A549 (cell line): ENCODE results near the gene TMEM43. TPM values are rescaled to one million over a fixed set of nuclear protein-coding genes. Genes with fewer than 3 reads are reported as not detected.

Source experiments
- ATAC-seq, 2 experiments: fragments of 200-7000 bp in 1 of 2; fragments of >200 bp in 1 of 2; cut with Nextera tagmentation in 1 of 2; cut with Tn5 transposase in 1 of 2; 3 replicates each; pipeline versions ENCODE4 v1.8.0 to v1.9.1; 2018 to 2020; ENCODE audit warnings: mild to moderate bottlenecking in 1 of 2, moderate library complexity in 1 of 2
- CTCF ChIA-PET: fragments of 300-600 bp; sonication (Branson Sonifier 250); formaldehyde crosslinking; extraction: SDS; loops from one replicate; lab custom pipeline; 2021; ENCODE audit warnings: antibody characterized with exemption, inconsistent platforms; lab: Yijun Ruan, JAX
- POLR2A ChIA-PET: fragments of 350-600 bp; formaldehyde crosslinking; extraction: SDS; loops from one replicate; lab custom pipeline; 2021; ENCODE audit warnings: antibody characterized with exemption, inconsistent platforms; lab: Yijun Ruan, JAX
- DNase-seq, 2 experiments: peaks; one replicate each; pipeline versions ENCODE4 v3.0.0 to v3.0.0-alpha.2; 2011 to 2016; ENCODE audit warnings: low read depth in 1 of 2, low spot score in 1 of 2
- FAIRE-seq: peaks from 2 replicates; lab custom pipeline; 2011; peaks lifted over from hg19 to GRCh38; lab: Jason Lieb, UNC
- H3K27ac ChIP-seq, 2 experiments: fragments of >200 bp; sonication (Bioruptor Twin); formaldehyde crosslinking; 3 replicates each; pipeline ENCODE4 v1.5.1; 2016 to 2017
- H3K4me1 ChIP-seq: fragments of >200 bp; sonication (Bioruptor Twin); formaldehyde crosslinking; 3 replicates; pipeline ENCODE4 v1.6.1; 2016
- H3K4me2 ChIP-seq: fragments of >200 bp; sonication (Bioruptor Twin); formaldehyde crosslinking; 3 replicates; pipeline ENCODE4 v1.6.1; 2016
- H3K4me3 ChIP-seq: fragments of >200 bp; sonication (Bioruptor Twin); formaldehyde crosslinking; 3 replicates; pipeline ENCODE4 v1.5.1; 2016
- H3K9me3 ChIP-seq: fragments of >200 bp; sonication (Bioruptor Twin); formaldehyde crosslinking; 3 replicates; pipeline ENCODE4 v1.6.1; 2016
- CBX2 ChIP-seq: fragments of 200-600 bp; sonication (generic); IDR thresholded peaks from 2 replicates; pipeline ENCODE4 v1.6.1; 2016; ENCODE audit warnings: low read depth, mild to moderate bottlenecking, borderline replicate concordance
- CHD2 ChIP-seq: fragments of 150-350 bp; IDR thresholded peaks from 2 replicates; pipeline ENCODE4 v1.6.1; 2014; ENCODE audit warnings: low read length; ENCODE audit not compliant: partially characterized antibody
- EHMT2 ChIP-seq: fragments of 200-600 bp; sonication (generic); IDR thresholded peaks from 2 replicates; pipeline ENCODE4 v1.6.1; 2016; ENCODE audit warnings: antibody characterized with exemption, low read depth, mild to moderate bottlenecking, moderate library complexity
- EP300 ChIP-seq, 2 experiments: fragments of >200 bp; sonication (Bioruptor Twin); formaldehyde crosslinking; IDR thresholded peaks; 2 replicates in 1 of 2; 3 replicates in 1 of 2; pipeline ENCODE4 v1.6.1; 2016 to 2017
- GATA3 ChIP-seq: IDR thresholded peaks from 2 replicates; pipeline ENCODE4 v1.6.1; 2012; ENCODE audit warnings: borderline replicate concordance
- HDAC2 ChIP-seq: fragments of 200-600 bp; sonication (generic); IDR thresholded peaks from 2 replicates; pipeline ENCODE4 v1.6.1; 2016
- HOXA7 ChIP-seq: fragments of 250-450 bp; sonication (Bioruptor Pico); IDR thresholded peaks from 2 replicates; pipeline ENCODE4 v1.5.0; 2020; ENCODE audit warnings: mild to moderate bottlenecking, moderate library complexity
- HOXB13 ChIP-seq: fragments of 250-450 bp; sonication (Bioruptor Pico); IDR thresholded peaks from 2 replicates; pipeline ENCODE4 v1.5.0; 2020; ENCODE audit warnings: low read depth, mild to moderate bottlenecking, moderate library complexity
- KDM5A ChIP-seq: fragments of 200-600 bp; sonication (generic); IDR thresholded peaks from 2 replicates; pipeline ENCODE4 v1.6.1; 2016; ENCODE audit warnings: antibody characterized with exemption, mild to moderate bottlenecking
- MYC ChIP-seq: IDR thresholded peaks from 2 replicates; pipeline ENCODE4 v1.6.1; 2012; ENCODE audit warnings: mild to moderate bottlenecking, inconsistent platforms, low read length, improper control_type of control experiment, borderline replicate concordance
- NPAS2 ChIP-seq: fragments of 250-450 bp; sonication (Bioruptor Pico); IDR thresholded peaks from 2 replicates; pipeline ENCODE4 v1.8.0; 2022; ENCODE audit warnings: mild to moderate bottlenecking, moderate library complexity, borderline replicate concordance
- PHF8 ChIP-seq: fragments of 200-600 bp; sonication (generic); IDR thresholded peaks from 2 replicates; pipeline ENCODE4 v1.6.1; 2016; ENCODE audit warnings: low read depth, mild to moderate bottlenecking, antibody characterized with exemption, moderate library complexity, borderline replicate concordance
- POLR2AphosphoS2 ChIP-seq: conservative IDR thresholded peaks from 2 replicates; pipeline ENCODE4 v1.6.1; 2012; ENCODE audit warnings: low read length, improper control_type of control experiment, inconsistent platforms
- RARB ChIP-seq: fragments of 250-450 bp; sonication (Bioruptor Pico); IDR thresholded peaks from 2 replicates; pipeline ENCODE4 v1.8.0; 2021; ENCODE audit warnings: mild to moderate bottlenecking, moderate library complexity
- RCOR1 ChIP-seq: fragments of 150-350 bp; IDR thresholded peaks from 2 replicates; pipeline ENCODE4 v1.6.1; 2014; ENCODE audit warnings: antibody characterized with exemption, low read length, low read depth
- RFX5 ChIP-seq: fragments of 450-650 bp; IDR thresholded peaks from 2 replicates; pipeline ENCODE4 v1.7.1; 2014; ENCODE audit warnings: antibody characterized with exemption, mild to moderate bottlenecking, moderate library complexity
- SMC3 ChIP-seq: fragments of >200 bp; sonication (Bioruptor Twin); formaldehyde crosslinking; IDR thresholded peaks from 3 replicates; pipeline ENCODE4 v1.6.1; 2018; ENCODE audit warnings: inconsistent platforms
- TFCP2L1 ChIP-seq: fragments of 250-450 bp; sonication (Bioruptor Pico); IDR thresholded peaks from 2 replicates; pipeline ENCODE4 v1.5.0; 2021; ENCODE audit warnings: mild to moderate bottlenecking
- ZNF302 ChIP-seq: fragments of 250-450 bp; sonication (Bioruptor Pico); IDR thresholded peaks from 2 replicates; pipeline ENCODE4 v1.9.0; 2021; ENCODE audit warnings: inconsistent platforms, mild to moderate bottlenecking, moderate library complexity
- WGBS: methylation state at CpG from one replicate; pipeline ENCODE4 v1.1.6; 2017; ENCODE audit errors: missing lambda C conversion rate; 5-methylcytosine and 5-hydroxymethylcytosine counted together
- polyA plus RNA-seq, 4 experiments: library from polyadenylated mRNA; depleted of rRNA in 3 of 4; stranded (reverse); fragments of >200 nt; fragmentation: RNase III in 1 of 4; extraction: RNeasy Plus Mini Kit Qiagen cat#74134 plus additional on column Dnase treatment in 1 of 4; gene quantifications; 2 replicates in 3 of 4; 3 replicates in 1 of 4; pipeline ENCODE4 v1.2.3, GENCODE V29; 2011 to 2017
- TF ChIP-seq, protein P1 (sequence below): fragments of 450-650 bp; IDR thresholded peaks from 2 replicates; pipeline ENCODE4 v1.6.1; 2014; ENCODE audit warnings: antibody characterized with exemption
- TF ChIP-seq, protein P2 (sequence below): fragments of 200-600 bp; sonication (generic); IDR thresholded peaks from 2 replicates; pipeline ENCODE4 v1.6.1; 2016; ENCODE audit warnings: antibody characterized with exemption, mild to moderate bottlenecking, moderate library complexity
- TF ChIP-seq, protein P3 (sequence below): fragments of 250-450 bp; sonication (Bioruptor Pico); IDR thresholded peaks from 2 replicates; pipeline ENCODE4 v1.5.0; 2021; ENCODE audit warnings: mild to moderate bottlenecking, moderate library complexity, borderline replicate concordance

The TMEM43 gene
- polyA plus RNA-seq, 2 of the 4 experiments (the other 2 are of a cell fraction): 41.1 to 79.0 TPM

- H3K4me2 ChIP-seq: no peak overlapping the region
- no peak for DNase-seq
- H3K9me3 ChIP-seq: no peaks in the 10 kb centered on the region
- FAIRE-seq: no peak
- no peak overlapping the region for H3K4me3 ChIP-seq
- WGBS: 95% methylated on average over 16 of the region's 16 CpGs
- TF ChIP-seq EP300 (IDR thresholded peaks at IDR 0.05) (no peak), TFCP2L1 (CRISPR knock-in tag) (no peak), PHF8 (no peak), KDM5A (no peak), EHMT2 (no peak), HDAC2 (no peak), SMC3 (no peak), HOXB13 (CRISPR knock-in tag) (no peak), CHD2 (no peak), RCOR1 (no peak), RARB (CRISPR knock-in tag) (no peak), NPAS2 (CRISPR knock-in tag) (no peak), GATA3 (no peak), MYC (no peak), CBX2 (no peak), POLR2AphosphoS2 (no peak), ZNF302 (no peak)
- TF ChIP-seq, protein P1, sequence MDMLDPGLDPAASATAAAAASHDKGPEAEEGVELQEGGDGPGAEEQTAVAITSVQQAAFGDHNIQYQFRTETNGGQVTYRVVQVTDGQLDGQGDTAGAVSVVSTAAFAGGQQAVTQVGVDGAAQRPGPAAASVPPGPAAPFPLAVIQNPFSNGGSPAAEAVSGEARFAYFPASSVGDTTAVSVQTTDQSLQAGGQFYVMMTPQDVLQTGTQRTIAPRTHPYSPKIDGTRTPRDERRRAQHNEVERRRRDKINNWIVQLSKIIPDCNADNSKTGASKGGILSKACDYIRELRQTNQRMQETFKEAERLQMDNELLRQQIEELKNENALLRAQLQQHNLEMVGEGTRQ: no peak
- TF ChIP-seq, protein P2, sequence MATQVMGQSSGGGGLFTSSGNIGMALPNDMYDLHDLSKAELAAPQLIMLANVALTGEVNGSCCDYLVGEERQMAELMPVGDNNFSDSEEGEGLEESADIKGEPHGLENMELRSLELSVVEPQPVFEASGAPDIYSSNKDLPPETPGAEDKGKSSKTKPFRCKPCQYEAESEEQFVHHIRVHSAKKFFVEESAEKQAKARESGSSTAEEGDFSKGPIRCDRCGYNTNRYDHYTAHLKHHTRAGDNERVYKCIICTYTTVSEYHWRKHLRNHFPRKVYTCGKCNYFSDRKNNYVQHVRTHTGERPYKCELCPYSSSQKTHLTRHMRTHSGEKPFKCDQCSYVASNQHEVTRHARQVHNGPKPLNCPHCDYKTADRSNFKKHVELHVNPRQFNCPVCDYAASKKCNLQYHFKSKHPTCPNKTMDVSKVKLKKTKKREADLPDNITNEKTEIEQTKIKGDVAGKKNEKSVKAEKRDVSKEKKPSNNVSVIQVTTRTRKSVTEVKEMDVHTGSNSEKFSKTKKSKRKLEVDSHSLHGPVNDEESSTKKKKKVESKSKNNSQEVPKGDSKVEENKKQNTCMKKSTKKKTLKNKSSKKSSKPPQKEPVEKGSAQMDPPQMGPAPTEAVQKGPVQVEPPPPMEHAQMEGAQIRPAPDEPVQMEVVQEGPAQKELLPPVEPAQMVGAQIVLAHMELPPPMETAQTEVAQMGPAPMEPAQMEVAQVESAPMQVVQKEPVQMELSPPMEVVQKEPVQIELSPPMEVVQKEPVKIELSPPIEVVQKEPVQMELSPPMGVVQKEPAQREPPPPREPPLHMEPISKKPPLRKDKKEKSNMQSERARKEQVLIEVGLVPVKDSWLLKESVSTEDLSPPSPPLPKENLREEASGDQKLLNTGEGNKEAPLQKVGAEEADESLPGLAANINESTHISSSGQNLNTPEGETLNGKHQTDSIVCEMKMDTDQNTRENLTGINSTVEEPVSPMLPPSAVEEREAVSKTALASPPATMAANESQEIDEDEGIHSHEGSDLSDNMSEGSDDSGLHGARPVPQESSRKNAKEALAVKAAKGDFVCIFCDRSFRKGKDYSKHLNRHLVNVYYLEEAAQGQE: no peak
- CTCF ChIA-PET: interaction anchor here (1.0 kb wide), 2 partner anchors 264 to 482 kb away, joined by 3 read pairs; partner anchors contain the start of gene SLC6A6
- POLR2A ChIA-PET: interaction anchor here (1.1 kb wide), 1 partner anchor 40 kb away, joined by 4 read pairs; the partner anchor contains the start of genes LSM3 and XPC
- peaks cover 14% of the 10 kb centered on the region for H3K4me1 ChIP-seq
- ATAC-seq: no peak
- H3K27ac ChIP-seq: no peak overlapping the region
Measured at GRCh38 chr3:14138109-14138877, 13.4 kb downstream of the TMEM43 start.

DNA sequence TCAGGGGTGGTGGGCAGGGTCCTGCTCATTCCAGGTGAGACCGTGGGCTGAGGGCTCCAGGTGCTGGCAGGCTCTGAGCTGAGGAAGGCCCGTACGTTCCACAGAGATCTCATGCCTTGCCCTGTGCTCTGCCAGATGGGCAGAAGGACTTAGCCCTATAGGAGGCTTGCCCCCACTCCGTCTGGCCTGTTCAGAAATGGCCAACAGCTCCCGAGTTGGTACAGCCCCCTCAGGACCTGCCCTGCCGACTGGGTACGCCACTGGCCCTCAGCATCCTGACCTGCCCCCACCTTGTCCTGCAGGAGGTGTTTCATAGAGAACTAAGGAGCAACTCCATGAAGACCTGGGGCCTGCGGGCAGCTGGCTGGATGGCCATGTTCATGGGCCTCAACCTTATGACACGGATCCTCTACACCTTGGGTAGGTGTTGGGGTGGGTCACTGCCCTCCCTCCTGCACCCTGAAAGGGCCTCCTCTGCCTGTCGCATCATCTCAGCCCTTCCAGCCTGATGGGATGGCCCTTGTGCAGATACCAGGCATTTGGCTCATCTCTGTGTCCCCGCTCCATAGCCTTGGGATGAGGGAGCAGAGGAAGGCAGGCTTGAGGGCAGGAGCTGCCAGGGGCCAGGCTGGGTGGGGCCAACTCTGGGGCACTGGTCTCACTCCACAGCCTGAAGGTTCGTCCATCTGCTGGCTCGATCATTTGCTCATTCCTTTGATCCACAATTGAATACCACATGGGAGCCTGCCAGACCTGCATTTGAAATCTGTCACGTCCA, 14.2 kb downstream of the TMEM43 start:
- ATAC-seq (no peak), DNase-seq (no peak), FAIRE-seq (no peak)
- 93% methylated on average over 13 of the region's 14 CpGs for WGBS
- Histone ChIP-seq H3K4me3 (no peak overlapping the region), H3K4me1 (peaks cover 22% of the 10 kb centered on the region), H3K4me2 (no peak overlapping the region), H3K27ac (no peak overlapping the region), H3K9me3 (no peaks in the 10 kb centered on the region)
- POLR2A ChIA-PET: interaction anchor here (1.1 kb wide), 1 partner anchor 39 kb away, joined by 4 read pairs; the partner anchor contains the start of genes LSM3 and XPC
- TF ChIP-seq, protein P3, sequence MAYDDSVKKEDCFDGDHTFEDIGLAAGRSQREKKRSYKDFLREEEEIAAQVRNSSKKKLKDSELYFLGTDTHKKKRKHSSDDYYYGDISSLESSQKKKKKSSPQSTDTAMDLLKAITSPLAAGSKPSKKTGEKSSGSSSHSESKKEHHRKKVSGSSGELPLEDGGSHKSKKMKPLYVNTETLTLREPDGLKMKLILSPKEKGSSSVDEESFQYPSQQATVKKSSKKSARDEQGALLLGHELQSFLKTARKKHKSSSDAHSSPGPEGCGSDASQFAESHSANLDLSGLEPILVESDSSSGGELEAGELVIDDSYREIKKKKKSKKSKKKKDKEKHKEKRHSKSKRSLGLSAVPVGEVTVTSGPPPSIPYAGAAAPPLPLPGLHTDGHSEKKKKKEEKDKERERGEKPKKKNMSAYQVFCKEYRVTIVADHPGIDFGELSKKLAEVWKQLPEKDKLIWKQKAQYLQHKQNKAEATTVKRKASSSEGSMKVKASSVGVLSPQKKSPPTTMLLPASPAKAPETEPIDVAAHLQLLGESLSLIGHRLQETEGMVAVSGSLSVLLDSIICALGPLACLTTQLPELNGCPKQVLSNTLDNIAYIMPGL (CRISPR knock-in tag): no peak
- TF ChIP-seq POLR2AphosphoS2 (no peak), EHMT2 (no peak), CBX2 (no peak), HOXB13 (CRISPR knock-in tag) (no peak), HOXA7 (CRISPR knock-in tag) (no peak), TFCP2L1 (CRISPR knock-in tag) (no peak), RFX5 (no peak)
- CTCF ChIA-PET: interaction anchor here (1.0 kb wide), 3 partner anchors 13 to 483 kb away, joined by 3 to 5 read pairs (median 3); partner anchors contain the start of genes CHCHD4, SLC6A6 and TMEM43
